ENCODE measurements around the gene CCRL2. TPM values are rescaled to one million over a fixed set of nuclear protein-coding genes. Genes with fewer than 3 reads are reported as not detected.

Gene CCRL2
- total RNA-seq, 2 donors from 2014 or later: 2.1 to 3.1 TPM

GRCh38 chr3:46448721-46449120 is 41.7 kb downstream of the CCRL2 start:
- DNase-seq (no peak), ATAC-seq (no peak)
- intact Hi-C loops (cut with DNase I): no loop called here

GRCh38 chr3:46449755-46450552 is 42.9 kb downstream of the CCRL2 start:
- ATAC-seq (no peak), DNase-seq (no peak)
- intact Hi-C loops (cut with DNase I): no loop called here

- ATAC-seq (no peak), DNase-seq (no peak)
- intact Hi-C loops (cut with DNase I): no loop called here
Measured at GRCh38 chr3:46453526-46454208, 46.6 kb downstream of the CCRL2 start.

- intact Hi-C loops (cut with DNase I): no loop called here
- no peak for ATAC-seq
- DNase-seq: no peak
Measured at GRCh38 chr3:46454209-46454595, 47.1 kb downstream of the CCRL2 start.

GRCh38 chr3:46454606-46455005 is 47.5 kb downstream of the CCRL2 start:
- no peak for ATAC-seq
- intact Hi-C loops (cut with DNase I): no loop called here
- DNase-seq: no peak

GRCh38 chr3:46455231-46456115 is 48.4 kb downstream of the CCRL2 start:
- intact Hi-C loops (cut with DNase I): no loop called here
- no peak for ATAC-seq
- DNase-seq: no peak

GRCh38 chr3:46456118-46456517 is 49.1 kb downstream of the CCRL2 start:
- DNase-seq (no peak), ATAC-seq (no peak)
- intact Hi-C loops (cut with DNase I): no loop called here

Other genes with a start within 250 kb of the CCRL2 start
- gene CCR1, start 198.9 kb upstream of the CCRL2 start, total RNA-seq: 10 to 100 TPM in 1 of 2 donors, 1 to 10 TPM in 1; 9.2 to 11.0 TPM
- not detected for gene CCR3, start 164.8 kb upstream of the CCRL2 start, total RNA-seq
- gene CCR2, start 53.1 kb upstream of the CCRL2 start, total RNA-seq: 1 to 10 TPM; 1.9 to 3.9 TPM
- gene CCR5, start 36.3 kb upstream of the CCRL2 start, total RNA-seq: 1 to 10 TPM; 1.4 to 2.2 TPM
- 1 to 10 TPM; 2.9 to 3.1 TPM for gene LTF, start 57.6 kb downstream of the CCRL2 start, total RNA-seq
- gene RTP3, start 90.7 kb downstream of the CCRL2 start, total RNA-seq: not detected
- 10 to 100 TPM; 14.3 to 20.5 TPM for gene LRRC2, start 159.0 kb downstream of the CCRL2 start, total RNA-seq
- gene FAM240A, start 205.3 kb downstream of the CCRL2 start, total RNA-seq: not detected

Data from left cardiac atrium (tissue), 4 donors.